NCI-H524 (cell line): ENCODE results near the gene OR5H2.
A peak's percentile ranks its signal among the peaks of the same experiment; 100 is the strongest.
"Not testable (repeated sequence)": the region's sequence is repeated elsewhere in the genome, so short reads cannot be mapped to it uniquely, and the experiment has no call there.

Experiments
- DNase-seq, 2 experiments: peaks; one replicate each; lab custom pipeline; 2025; lab: John Stamatoyannopoulos, UW

The OR5H2 gene

GRCh38 chr3:98282205-98282604 is at the start of gene OR5H2:
Gene OR5H2 (plus strand): TSS chr3:98282505. CDS start chr3:98282903, 398 bp downstream.
- peak in 1 of 2 experiments; percentile 8 for DNase-seq

- DNase-seq, result no peak
Measured at GRCh38 chr3:98233468-98233867, 48.8 kb upstream of the OR5H2 start.

GRCh38 chr3:98240131-98240530 is 42.2 kb upstream of the OR5H2 start:
- no peak for DNase-seq

- DNase-seq, result no peak
Measured at GRCh38 chr3:98242155-98242554, 40.1 kb upstream of the OR5H2 start.

GRCh38 chr3:98243843-98244242 is 38.5 kb upstream of the OR5H2 start:
- DNase-seq, result no peak

GRCh38 chr3:98246142-98246541 is 36.2 kb upstream of the OR5H2 start:
- DNase-seq, result no peak

- DNase-seq, result not testable (repeated sequence)
Measured at GRCh38 chr3:98256026-98256425, 26.3 kb upstream of the OR5H2 start.

- DNase-seq, result peak in 1 of 2 experiments; percentile 27
Measured at GRCh38 chr3:98259707-98260106, 22.6 kb upstream of the OR5H2 start.

GRCh38 chr3:98262046-98262445 is 20.3 kb upstream of the OR5H2 start:
- no peak for DNase-seq

- no peak for DNase-seq
Measured at GRCh38 chr3:98263944-98264343, 18.4 kb upstream of the OR5H2 start, which contains the start of gene OR5H6. Gene OR5H6 (plus strand): TSS chr3:98264244. CDS start chr3:98264333, 89 bp downstream.

- DNase-seq, result no peak
Measured at GRCh38 chr3:98269846-98270245, 12.5 kb upstream of the OR5H2 start.

- DNase-seq, result no peak
Measured at GRCh38 chr3:98272126-98272525, 10.2 kb upstream of the OR5H2 start.

GRCh38 chr3:98274914-98275313 is 7.4 kb upstream of the OR5H2 start:
- no peak for DNase-seq

- no peak for DNase-seq
Measured at GRCh38 chr3:98290916-98291315, 8.6 kb downstream of the OR5H2 start.

GRCh38 chr3:98291332-98291957 is 9.1 kb downstream of the OR5H2 start:
- DNase-seq, result no peak

GRCh38 chr3:98322101-98322500 is 39.8 kb downstream of the OR5H2 start:
- DNase-seq, result no peak

- DNase-seq, result no peak
Measured at GRCh38 chr3:98322686-98323085, 40.4 kb downstream of the OR5H2 start.

- DNase-seq, result no peak
Measured at GRCh38 chr3:98323425-98323824, 41.1 kb downstream of the OR5H2 start.

GRCh38 chr3:98325055-98325454 is 42.8 kb downstream of the OR5H2 start:
- no peak for DNase-seq

- DNase-seq, result no peak
Measured at GRCh38 chr3:98326105-98326893, 44.0 kb downstream of the OR5H2 start.

GRCh38 chr3:98326945-98327344 is 44.6 kb downstream of the OR5H2 start:
- DNase-seq, result no peak

- no peak for DNase-seq
Measured at GRCh38 chr3:98328933-98329332, 46.6 kb downstream of the OR5H2 start.

GRCh38 chr3:98329392-98330124 is 47.3 kb downstream of the OR5H2 start:
- DNase-seq, result peak; percentile 35 to 75
